Measurements from ENCODE around the gene NVL.
"Not testable (repeated sequence)": the region's sequence is repeated elsewhere in the genome, so short reads cannot be mapped to it uniquely, and the experiment has no call there.

The NVL gene

GRCh38 chr1:224329842-224330753 is at the start of gene NVL:
Gene NVL (minus strand): TSS chr1:224330172. CDS start chr1:224330127, 45 bp downstream.
- DNase-seq: peak; percentile 87

DNA sequence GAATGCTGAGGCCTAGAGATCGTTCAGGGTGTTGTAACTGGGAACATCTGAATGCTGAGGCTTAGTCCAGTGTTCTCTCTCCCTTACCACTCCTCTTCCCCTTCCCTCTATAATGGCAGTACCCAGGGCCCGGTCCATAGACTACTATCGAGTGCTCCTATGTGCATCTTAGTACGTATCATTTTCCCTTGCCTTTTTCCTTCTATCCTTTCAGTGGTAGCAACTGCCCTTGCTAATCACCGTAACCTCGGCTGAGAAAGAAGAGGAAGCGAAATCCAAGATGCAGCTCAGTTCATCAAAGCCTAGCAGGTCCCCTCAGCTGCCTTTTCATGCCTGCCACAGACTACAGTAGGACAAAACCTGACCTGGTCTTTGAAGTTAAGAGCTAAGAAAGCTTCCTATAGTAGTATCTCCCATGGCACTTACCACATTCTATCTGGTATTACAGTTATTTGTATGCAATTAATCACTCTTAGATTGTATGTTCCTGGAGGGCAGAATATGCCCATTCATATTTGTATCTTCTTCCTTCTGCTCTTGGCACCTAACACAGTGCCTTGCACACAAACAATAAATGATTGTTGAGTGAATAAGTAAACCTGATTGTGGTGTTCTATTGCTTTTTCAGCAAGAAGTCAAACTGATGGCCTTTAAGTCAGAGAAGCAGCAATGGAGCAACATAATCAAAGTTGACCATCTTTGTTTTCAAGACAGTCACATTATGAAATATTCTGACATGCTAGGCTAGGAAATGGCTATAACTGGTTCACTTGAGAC is 49.1 kb upstream of the NVL start:
- no peak for DNase-seq

- no peak for DNase-seq
Observed at GRCh38 chr1:224377676-224378006, 47.7 kb upstream of the NVL start.

GRCh38 chr1:224375059-224375458 is 45.1 kb upstream of the NVL start:
- no peak for DNase-seq

DNA sequence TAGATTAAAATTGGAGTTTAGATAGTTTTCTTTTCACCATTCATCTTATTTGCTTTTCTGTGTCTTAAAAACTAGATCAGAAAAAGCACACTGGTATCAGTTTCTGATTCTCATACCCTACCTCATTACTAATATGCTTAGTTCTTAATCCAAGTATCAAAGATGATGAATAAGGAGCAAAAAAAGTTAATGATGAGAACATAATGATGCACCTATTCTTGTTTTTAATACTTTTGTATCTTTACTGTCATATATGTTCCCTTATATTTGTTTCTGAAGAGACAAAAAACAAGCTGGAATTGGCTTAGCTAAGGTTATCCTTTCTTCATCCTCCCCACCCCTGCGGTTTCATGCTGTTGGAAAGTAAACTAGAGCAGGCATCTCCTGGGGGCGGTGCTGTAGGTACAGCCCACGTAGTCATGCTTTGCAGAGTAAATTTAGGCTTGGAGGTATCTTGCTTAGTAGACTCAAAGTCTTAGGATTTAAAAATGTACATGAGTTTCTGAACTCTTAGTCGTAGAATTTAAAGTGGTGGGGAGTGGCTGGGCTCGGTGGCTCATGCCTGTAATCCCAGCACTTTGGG is 43.1 kb upstream of the NVL start:
- DNase-seq: no peak

- no peak for DNase-seq
Observed at GRCh38 chr1:224368409-224368808, 38.4 kb upstream of the NVL start.

DNA sequence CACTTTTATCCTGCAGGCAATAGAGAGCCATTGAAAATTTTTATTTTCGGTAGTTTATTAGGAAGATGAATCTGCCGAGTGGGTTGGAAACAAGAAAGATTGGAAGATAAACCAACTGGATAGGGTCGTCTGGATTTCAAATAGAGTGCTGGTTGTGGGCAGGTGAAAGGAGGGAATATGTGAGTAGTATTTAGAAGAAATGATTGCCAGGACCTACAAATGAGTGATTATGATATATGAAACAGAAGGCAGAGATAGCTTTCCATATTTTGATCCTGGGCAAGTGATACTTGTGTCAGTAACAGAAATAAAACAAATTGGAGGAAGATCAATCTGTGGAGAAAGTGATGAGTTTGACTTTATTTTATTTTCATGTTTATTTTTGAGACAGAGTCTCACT is 29.2 kb upstream of the NVL start:
- DNase-seq: no peak

- no peak for DNase-seq
Observed at GRCh38 chr1:224358237-224358636, 28.3 kb upstream of the NVL start.

GRCh38 chr1:224357626-224358124 is 27.7 kb upstream of the NVL start:
- DNase-seq: no peak

DNA sequence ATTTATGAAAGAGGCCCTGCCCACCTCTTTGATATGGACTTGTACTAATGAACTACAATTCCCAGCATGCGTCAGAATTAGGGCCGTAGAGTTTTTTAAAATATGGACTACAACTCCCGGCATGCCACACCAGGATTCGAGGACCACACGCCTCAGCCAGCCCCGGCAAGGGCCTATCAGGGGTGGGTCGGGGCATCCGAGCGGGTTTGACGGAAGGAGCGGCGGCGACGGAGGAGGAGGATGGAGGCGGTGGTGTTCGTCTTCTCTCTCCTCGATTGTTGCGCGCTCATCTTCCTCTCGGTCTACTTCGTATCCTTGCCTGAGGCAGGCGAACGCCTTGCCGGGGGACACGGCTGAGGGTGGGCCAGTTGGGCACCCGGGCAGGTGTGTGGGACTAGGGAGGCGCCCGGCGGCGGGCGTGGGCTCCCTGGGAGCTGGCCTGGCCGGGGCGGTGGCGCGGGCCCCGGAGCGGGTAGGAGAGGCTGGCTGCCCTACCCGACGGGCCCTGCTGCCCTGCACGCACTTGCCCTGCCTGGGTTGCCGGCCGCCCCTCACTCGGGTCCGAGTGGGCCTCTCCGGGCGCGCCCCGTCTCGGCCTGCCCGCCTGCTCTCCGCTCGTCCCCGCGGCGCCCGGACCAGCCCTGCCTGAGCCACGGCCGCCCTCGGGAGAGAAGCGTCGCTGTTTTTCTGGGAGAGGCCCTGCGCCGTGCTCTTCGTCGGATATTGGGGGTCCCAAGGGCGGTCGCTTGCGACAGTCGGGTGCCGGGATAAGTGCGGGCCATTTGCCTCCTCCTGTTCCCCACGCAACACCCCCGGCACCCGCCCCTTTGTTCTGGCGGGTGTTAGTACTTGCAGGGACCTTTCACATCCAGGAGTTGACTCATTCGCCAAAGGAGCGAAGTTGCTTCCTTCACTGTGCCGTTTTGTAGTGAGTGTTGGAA is 27.0 kb upstream of the NVL start, which contains the start of gene CNIH4:
CNIH4 (plus strand) TSS at position 195 of the 941 bp plus-strand sequence; CDS start at position 241, 46 bp downstream.
- DNase-seq: peak; percentile 97

DNA sequence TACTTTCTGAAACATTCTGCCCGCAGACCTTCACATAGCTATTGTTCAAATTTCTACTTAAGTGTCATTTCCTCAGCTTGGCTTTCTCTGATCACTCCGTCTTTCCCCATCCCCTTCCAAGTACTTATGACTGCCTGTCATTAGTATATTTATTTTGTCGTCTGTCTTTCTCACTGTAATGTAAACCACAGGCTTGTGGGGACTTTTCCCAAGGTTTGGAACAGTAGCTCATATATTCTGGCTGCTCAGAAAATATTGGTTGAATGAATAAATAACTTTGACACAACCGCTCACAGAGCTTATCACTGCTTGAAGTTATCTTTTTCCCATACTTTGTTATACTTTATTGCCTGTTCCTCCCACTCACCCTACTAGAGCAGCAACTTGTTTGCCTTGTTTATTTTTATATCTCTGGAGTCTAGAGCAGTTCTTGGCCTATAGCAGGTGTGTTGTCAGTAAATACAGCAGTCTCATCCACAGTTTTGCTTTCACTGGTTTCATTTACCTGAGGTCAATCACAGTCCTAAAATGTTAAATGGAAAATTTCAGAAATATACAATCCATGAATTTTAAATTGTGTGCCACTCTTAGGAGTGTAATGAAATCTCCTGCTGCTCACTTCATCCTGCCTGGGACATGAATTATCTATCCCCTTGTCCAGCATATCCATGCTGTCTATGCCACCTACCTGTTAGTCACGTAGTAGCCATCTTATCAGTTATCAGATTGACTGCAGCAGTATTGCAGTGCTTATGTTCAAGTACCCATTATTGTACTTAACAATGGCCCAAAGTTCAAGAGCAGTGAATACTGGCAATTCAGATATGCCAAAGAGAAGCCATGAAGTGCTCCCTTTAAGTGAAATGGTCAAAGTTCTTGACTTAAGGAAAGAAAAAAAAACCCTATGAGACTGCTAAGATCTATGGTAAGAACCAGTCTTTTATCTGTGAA is 24.3 kb upstream of the NVL start:
- DNase-seq: no peak

GRCh38 chr1:224352436-224353085 is 22.6 kb upstream of the NVL start:
- DNase-seq: not testable (repeated sequence)

DNA sequence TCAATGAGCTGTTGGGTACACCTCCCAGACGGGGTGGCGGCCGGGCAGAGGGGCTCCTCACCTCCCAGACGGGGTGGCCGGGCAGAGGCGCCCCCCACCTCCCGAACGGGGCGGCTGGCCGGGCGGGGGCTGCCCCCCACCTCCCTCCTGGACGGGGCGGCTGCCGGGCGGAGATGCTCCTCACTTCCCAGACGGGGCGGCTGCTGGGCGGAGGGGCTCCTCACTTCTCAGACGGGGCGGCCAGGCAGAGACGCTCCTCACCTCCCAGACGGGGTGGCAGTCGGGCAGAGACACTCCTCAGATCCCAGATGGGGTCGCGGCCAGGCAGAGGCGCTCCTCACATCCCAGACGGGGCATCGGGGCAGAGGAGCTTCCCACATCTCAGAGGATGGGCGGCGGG is 19.7 kb upstream of the NVL start:
- not testable (repeated sequence) for DNase-seq

DNA sequence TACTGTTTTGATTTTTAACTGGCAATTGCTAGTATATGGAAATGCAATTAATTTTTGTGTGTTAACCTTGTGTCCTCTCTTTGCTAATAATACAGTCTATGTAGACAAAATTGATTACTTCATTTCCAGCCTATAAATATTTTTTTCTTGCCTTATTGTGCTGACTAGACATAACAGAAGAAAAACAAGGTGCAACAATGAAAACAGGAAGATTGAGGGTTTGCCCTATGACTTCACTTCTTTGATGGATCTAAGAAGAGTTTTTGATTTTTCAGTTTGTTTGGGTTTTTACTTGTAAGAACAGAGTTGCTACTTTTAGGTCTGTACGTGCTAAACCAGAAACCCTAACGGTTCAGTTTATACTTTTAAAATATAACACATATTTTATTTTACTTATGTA is 18.2 kb upstream of the NVL start:
- DNase-seq: no peak

DNA sequence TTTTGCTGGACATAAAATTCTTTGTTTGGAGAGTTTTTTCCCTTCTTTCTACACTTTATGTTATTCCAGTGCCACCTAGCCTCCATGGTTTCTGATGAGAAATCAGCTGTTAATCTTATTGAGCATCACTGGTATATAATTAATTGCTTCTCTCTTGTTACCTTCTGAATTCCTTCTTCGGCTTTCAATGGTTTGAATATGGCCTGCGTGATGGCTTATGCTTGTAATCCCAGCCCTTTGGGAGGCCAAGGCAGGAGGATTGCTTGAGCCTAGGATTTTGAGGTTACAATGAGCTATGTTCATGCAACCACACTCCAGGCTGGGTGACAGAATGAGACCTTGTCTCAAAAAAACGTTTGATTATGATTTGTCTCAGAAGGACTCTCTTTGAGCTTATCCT is 13.7 kb upstream of the NVL start:
- no peak for DNase-seq

DNA sequence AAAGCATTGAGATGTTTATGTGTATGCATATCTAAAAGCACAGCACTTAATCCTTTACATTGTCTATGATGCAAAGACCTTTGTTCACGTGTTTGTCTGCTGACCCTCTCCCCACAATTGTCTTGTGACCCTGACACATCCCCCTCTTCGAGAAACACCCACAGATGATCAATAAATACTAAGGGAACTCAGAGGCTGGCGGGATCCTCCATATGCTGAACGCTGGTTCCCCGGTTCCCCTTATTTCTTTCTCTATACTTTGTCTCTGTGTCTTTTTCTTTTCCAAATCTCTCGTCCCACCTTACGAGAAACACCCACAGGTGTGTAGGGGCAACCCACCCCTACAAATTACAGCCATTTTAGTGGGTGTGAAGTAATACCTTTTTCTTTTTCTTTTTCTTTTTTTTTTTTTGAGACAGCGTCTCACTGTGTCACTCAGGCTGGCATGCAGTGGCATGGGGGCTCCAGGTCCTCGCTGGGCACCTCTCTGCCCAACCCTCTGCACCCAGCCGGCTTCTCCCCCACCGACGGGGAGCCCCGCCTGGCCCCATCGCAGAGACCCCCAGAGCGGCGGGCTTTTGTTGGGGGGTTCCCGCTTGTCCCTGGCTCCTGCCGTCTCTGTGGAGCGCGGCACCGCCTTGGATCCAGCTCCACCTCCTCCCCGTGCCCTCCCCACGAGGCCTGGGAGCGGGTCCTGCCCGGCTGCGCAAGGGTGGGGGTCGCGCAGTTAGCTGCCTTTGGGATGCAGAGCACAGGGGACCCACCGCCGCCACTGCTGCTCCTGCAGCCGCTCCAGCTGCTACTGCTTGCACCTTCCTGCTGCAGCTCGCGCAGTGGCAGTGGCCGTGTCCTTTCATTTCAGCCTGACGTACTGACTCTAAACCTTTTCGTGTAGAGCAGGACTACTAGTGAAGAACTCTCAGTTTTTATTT is 10.7 kb upstream of the NVL start:
- DNase-seq: not testable (repeated sequence)

DNA sequence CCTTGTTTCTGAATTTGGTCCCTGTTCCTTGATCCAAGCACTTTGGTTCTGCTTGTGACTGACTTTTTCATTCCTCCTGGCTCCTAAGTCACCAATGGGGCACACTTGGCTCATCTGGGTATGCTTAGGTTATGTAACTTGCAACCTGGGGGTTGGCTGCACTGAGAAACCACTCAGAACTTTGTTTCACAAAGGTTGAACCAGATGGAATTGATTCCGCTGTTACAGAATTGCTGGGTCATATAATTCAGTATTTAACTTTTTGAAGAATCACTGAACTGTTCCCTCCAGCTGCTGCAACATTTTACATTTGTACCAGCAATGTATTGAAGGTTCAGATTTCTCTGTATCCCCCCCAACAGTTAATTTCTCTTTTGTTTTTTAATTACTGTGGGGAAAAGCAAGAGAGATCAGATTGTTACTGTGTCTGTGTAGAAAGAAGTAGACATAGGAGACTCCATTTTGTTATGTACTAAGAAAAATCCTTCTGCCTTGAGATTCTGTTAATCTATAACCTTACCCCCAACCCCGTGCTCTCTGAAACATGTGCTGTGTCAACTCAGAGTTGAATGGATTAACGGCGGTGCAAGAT is 9.6 kb upstream of the NVL start:
- no peak for DNase-seq

GRCh38 chr1:224338150-224338838 is 8.3 kb upstream of the NVL start:
- no peak for DNase-seq

Measured in NCI-H1105 (cell line).